SU-DHL-6 (cell line): ENCODE measurements around the gene AP3S1.

Source experiments
- CTCF ChIP-seq: fragments of 200-600 bp; sonication (generic); IDR thresholded peaks from one replicate; pipeline ENCODE4 v1.5.1; 2017; ENCODE audit warnings: antibody characterized with exemption, mild to moderate bottlenecking, low read length, moderate library complexity; ENCODE audit not compliant: insufficient read depth, poor library complexity, severe bottlenecking
- EZH2phosphoT487 ChIP-seq: fragments of 200-600 bp; sonication (generic), shearing (Covaris generic); conservative IDR thresholded peaks from 2 replicates; pipeline ENCODE4 v1.6.1; 2018; ENCODE audit warnings: mild to moderate bottlenecking, antibody characterized with exemption, low read length, moderate library complexity, mixed read lengths

GRCh38 chr5:115884704-115885103, 43.0 kb downstream of the AP3S1 start:
- TF ChIP-seq CTCF (no peak), EZH2phosphoT487 (no peak)
